HG02973 (cell line): ENCODE measurements around the gene SPIN1.

Source experiments
- ATAC-seq: cut with Tn5 transposase; IDR thresholded peaks from one replicate; pipeline ENCODE4 v1.9.1; 2021; ENCODE audit warnings: moderate library complexity; ENCODE audit not compliant: unreplicated experiment

SPIN1 gene

DNA sequence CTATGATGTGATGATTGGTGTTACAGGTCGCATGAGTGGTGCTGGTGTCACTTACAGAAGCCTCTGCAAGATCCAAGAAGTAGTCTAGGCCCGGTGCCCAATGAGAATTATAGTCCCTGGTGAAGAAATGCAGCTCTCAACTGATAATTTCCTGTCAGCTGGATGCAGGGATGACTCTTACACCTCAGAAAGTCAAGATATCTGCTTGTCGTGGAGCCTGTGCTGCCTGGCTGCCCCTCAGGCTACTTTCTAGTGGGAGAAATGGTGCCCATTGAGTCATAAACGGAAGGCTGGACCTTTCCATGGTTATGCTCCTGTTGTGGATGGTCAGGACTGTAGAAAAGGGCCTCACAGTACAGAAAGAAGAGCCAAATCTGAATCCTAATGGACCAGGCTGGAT, 99.9 kb downstream of the SPIN1 start:
- ATAC-seq: no peak

- no peak for ATAC-seq
These were observed 106.9 kb downstream of the SPIN1 start for GRCh38 chr9:88494983-88495721.

GRCh38 chr9:88497224-88497623, 109.0 kb downstream of the SPIN1 start:
- ATAC-seq: no peak

GRCh38 chr9:88498880-88499279, 110.6 kb downstream of the SPIN1 start:
- no peak for ATAC-seq

DNA sequence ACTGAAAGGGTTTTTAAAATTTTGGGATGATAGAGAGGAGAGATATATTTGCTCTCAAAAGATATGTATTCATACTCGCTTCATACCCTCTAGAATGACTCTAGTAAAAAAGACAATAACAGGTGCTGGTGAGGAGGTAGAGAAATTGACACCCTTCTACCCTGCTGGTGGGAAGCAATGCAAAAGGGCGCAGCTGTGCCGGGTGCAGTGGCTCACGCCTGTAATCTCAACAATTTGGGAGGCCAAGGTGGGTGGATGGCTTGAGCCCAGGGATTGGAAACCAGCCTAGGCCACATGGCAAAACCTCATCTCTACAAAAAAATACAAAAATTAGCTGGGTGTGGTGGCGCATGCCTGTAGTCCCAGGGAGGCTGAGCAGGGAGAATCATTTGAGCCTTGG, 112.8 kb downstream of the SPIN1 start:
- no peak for ATAC-seq

- no peak for ATAC-seq
These were observed 114.3 kb downstream of the SPIN1 start for GRCh38 chr9:88502552-88503034.

DNA sequence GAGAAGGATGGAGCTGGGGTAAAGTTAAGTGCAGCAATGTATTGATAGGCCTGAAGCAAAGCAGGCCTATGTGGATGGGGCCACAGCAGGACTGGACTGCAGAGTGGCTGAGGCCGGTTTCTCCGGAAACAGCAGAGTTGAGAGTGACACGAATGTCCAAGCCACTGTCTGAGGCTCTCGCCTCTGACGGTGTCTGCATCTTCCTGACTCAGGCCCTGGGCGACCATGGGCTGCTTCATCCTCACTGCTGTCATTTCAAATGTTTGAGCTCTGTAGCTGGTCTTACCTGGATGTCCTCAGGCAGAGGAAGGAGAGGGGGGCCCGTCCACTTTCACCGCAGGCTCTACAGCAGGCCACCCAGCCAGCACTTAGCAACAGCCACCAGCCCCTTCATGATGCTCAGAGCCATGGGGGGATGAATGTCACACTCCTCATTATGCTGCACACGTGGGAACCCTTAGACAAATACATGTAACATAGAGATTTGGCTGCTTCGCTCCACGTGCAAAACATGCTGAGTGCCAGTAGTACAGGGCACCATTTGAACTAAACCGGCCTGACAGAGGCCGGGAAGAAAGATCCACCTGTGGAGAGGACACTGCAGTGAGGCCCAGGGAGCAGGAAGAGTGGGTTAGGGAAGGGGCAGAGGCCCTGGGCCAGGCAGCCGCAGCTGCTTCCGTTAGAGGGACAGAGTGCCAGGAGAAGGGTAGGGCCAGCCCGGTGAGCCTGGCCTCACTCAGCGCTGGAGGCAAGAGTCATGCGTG, 115.0 kb downstream of the SPIN1 start:
- no peak for ATAC-seq

DNA sequence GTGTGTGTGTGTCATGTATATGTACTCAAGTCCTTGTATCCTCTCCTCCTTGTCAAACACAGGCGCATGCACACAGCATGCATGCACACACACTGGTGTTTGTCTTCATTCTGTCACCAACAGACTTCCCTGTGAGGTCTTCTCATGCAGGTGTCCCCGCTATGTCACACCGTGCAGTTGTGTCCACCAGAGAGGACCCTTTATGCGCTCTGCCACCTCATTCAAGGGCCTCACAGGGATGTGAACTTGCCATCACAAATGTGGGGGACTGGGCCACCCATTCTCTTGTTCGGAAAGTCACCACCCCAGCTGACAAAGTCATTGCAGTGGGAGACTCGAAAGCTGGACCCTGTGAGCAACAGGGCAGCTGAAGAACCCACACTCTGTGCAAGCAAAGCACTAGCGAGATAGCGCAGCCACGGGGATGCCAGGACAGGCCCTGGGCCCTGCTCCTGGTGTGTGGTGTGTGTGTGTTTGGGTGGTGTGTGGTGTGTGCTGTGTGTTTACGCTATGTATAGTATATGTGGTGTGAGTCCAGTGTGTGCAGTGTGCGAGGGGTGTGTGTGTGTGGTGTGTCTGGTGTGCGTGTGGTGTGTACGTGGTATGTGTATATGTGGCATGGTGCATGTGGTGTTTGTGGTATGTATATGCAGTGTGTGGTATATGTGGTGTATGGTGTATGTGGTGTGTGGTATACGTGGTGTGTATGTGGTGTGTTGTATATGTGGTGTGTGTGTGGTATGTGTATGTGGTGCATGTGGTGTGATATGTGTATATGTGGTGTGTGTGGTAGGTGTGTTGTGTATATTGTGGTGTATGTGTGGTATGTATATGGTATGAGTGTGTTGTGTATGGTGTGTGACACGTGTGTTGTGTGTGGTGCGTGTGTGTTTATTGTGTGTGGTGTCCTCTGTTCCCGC, 115.9 kb downstream of the SPIN1 start:
- no peak for ATAC-seq

- ATAC-seq: no peak
These were observed 120.1 kb downstream of the SPIN1 start for GRCh38 chr9:88508326-88508725.

GRCh38 chr9:88511906-88512305, 123.7 kb downstream of the SPIN1 start:
- no peak for ATAC-seq

GRCh38 chr9:88514247-88514646, 126.0 kb downstream of the SPIN1 start:
- ATAC-seq: no peak

DNA sequence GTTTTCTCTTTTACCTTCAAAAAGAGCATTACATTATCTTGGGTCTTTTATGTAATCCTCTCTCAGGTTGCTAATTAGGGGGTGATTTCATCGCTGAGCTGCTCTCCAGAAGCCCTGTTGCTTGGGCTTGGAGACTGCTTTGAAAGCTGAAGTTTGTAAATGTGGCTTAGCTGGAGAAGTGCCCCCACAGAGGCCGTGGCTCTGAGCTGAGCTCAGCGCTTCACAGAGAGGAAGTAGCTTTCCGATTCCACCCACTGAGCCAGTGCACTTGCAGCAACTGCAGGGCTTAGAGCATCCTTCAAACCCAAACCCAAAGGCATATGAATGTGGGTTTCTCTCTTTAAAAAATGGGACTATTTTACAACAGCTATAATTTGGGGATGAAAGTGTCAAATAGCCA, 133.1 kb downstream of the SPIN1 start:
- ATAC-seq: no peak

GRCh38 chr9:88522360-88522759, 134.1 kb downstream of the SPIN1 start:
- ATAC-seq: no peak

DNA sequence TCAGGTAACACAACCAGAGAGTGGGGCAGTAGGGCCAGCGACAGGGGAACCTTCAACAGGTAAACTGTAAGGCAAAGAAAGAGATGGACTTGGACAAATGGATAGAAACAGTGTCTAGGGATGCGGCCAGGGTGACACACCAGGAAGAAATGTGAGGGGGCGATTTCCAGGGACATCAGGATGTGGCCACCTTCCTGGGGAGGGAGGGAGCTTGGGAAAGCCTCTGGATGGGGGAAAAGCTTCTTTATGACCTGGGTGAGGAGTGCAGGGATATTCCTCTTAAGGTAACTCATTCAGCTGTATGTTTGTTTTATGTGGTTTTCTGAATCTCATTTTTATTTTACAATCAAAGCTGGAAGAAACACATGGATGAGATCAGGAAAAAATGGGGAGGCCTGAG, 134.8 kb downstream of the SPIN1 start:
- no peak for ATAC-seq

DNA sequence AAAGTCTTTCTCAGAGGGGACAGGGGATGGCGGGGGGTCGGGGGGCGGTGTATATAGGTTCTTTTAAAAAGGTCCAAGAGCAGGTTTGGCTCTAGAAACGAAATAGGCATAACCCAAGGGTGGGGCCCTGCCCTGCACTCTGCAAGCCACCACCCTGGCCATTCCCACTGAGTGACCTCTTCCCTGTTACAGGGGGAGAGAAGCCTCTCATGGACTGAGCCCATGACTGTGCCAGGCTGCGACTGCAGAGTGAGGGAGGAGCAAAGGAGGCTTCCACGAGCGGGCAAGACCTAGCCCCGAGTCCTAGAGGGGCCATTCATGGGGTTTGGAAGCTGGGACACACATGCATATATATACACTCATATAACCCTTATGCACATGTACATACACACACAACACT, 136.7 kb downstream of the SPIN1 start:
- ATAC-seq: no peak

DNA sequence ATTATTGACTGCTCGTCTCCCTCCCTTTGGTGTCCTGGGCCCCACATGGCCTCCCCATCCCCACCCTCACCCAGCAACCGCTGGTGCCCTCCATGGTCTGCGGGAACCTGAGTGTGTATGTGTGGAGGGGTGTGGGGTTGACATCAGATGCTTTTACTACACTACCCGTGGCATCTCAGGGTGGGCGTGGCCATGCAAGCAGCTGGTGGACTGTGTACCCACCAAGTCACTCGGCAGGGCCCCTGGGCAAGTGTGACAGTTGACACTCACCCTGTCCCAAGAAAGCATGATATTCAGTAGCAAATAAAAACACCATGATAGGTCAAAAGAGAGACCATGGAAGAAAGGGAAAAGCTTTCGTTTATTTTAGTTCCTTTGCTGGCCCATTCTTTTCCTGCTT, 139.4 kb downstream of the SPIN1 start:
- no peak for ATAC-seq
